GM12801 (cell line): Measurements from ENCODE around the gene TMEM41B.

ENCODE experiments used
- TF ChIP-seq, protein P1 (sequence below): IDR thresholded peaks from one replicate; pipeline ENCODE4 v1.5.1; 2011; ENCODE audit warnings: control low read depth; ENCODE audit not compliant: insufficient read length; ENCODE audit errors: extremely low read depth

Gene TMEM41B

GRCh38 chr11:9276571-9276970, 37.8 kb downstream of the TMEM41B start:
- TF ChIP-seq, protein P1, sequence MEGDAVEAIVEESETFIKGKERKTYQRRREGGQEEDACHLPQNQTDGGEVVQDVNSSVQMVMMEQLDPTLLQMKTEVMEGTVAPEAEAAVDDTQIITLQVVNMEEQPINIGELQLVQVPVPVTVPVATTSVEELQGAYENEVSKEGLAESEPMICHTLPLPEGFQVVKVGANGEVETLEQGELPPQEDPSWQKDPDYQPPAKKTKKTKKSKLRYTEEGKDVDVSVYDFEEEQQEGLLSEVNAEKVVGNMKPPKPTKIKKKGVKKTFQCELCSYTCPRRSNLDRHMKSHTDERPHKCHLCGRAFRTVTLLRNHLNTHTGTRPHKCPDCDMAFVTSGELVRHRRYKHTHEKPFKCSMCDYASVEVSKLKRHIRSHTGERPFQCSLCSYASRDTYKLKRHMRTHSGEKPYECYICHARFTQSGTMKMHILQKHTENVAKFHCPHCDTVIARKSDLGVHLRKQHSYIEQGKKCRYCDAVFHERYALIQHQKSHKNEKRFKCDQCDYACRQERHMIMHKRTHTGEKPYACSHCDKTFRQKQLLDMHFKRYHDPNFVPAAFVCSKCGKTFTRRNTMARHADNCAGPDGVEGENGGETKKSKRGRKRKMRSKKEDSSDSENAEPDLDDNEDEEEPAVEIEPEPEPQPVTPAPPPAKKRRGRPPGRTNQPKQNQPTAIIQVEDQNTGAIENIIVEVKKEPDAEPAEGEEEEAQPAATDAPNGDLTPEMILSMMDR: no peak

DNA sequence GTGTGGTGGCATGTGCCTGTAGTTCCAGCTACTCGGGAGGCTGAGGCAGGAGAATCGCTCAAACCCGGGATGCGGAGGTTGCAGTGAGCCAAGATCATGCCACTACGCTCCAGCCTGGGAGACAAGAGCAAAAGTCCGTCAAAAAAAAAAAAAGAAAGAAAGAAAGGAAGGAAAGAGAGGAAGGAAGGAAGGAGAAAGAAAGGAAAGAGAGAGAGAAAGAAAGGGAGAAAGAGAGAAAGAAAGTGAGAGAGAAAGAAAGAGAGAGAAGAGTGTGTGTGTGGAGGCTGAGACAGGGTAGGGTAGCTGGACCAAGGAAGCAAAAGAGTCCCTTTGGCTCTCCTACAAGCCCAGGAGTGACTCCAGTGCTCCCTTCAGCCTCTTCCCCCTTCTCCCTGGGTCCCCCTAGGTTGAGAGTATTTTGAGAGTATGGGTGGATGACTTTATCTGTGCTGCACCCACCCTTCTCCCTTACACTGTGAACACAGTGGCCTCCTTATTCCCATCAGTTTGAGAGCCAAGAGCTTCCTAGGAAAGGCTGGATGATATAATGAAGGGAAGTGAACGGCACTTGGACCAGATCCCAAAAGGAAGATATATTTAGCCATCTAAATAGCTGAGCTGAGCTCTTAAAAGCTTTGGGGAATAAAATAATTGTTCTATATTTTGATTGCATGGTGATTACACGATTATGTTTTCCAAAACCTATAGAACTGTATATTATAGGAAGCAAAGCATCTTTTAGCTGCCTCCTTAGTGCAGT, 39.7 kb downstream of the TMEM41B start:
- TF ChIP-seq, protein P1: no peak

GRCh38 chr11:9273376-9274336, 40.7 kb downstream of the TMEM41B start:
- TF ChIP-seq, protein P1: no peak

- TF ChIP-seq, protein P1: no peak
Observed at GRCh38 chr11:9269492-9270013, 44.8 kb downstream of the TMEM41B start.

- TF ChIP-seq, protein P1: no peak
Observed at GRCh38 chr11:9267680-9268079, 46.7 kb downstream of the TMEM41B start.

GRCh38 chr11:9266926-9267325, 47.5 kb downstream of the TMEM41B start:
- TF ChIP-seq, protein P1: no peak

- TF ChIP-seq, protein P1: no peak
Observed at GRCh38 chr11:9266132-9266736, 48.2 kb downstream of the TMEM41B start.
